ENCODE results near the gene VPREB3. TPM values are rescaled to one million over a fixed set of nuclear protein-coding genes. Genes with fewer than 3 reads are reported as not detected.

VPREB3 gene
- total RNA-seq, 1 donor from 2014 or later, result not detected

DNA sequence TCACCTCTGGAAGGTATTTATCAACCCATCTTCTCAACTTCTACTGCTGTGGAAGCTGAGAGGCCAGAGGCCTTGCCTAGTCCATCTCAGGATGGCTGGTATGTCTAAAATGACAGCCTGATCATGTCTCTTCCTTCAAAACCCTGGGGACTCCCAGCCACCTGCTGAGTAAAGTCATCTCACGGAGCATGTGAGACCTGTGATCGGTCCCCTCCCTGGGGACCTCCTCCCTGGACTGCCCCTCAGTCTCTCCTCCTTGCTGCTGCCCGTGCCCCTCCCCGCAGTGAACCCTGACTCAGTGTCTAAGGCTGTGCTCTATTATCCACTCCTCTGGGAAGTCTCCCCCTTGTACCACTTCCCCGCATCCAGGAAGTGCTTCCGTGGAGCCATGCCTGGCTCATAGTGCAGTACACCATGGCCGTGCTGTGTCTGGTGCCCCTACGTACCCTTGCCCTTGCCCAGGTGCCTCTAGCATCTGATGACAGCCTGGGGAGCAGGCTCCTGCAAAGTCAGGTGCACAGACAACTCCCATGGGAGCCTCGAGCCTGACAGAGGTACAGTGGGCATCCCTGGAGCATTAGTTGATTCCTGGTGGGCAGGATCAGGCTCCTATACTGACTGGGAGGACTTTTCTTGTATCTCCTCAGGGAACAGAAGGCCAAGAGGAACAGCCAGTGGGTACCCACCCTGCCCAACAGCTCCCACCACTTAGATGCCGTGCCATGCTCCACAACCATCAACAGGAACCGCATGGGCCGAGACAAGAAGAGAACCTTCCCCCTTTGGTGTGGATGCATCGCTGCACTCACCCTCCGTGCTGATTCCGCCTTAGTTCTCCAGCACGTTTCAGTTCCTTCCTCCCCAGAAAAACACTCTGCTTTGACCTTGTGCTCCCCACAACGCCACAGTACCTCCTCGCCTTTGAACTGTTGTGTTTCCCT is 46.3 kb upstream of the VPREB3 start:
- H3K36me3 ChIP-seq, result peaks cover 90% of the 10 kb centered on the region
- ATAC-seq, result peak in 1 of 2 donors; percentile 6
- no peaks in the 10 kb centered on the region for H3K4me1 ChIP-seq
- TF ChIP-seq, protein P1, sequence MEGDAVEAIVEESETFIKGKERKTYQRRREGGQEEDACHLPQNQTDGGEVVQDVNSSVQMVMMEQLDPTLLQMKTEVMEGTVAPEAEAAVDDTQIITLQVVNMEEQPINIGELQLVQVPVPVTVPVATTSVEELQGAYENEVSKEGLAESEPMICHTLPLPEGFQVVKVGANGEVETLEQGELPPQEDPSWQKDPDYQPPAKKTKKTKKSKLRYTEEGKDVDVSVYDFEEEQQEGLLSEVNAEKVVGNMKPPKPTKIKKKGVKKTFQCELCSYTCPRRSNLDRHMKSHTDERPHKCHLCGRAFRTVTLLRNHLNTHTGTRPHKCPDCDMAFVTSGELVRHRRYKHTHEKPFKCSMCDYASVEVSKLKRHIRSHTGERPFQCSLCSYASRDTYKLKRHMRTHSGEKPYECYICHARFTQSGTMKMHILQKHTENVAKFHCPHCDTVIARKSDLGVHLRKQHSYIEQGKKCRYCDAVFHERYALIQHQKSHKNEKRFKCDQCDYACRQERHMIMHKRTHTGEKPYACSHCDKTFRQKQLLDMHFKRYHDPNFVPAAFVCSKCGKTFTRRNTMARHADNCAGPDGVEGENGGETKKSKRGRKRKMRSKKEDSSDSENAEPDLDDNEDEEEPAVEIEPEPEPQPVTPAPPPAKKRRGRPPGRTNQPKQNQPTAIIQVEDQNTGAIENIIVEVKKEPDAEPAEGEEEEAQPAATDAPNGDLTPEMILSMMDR (IDR thresholded peaks at IDR 0.05), result no peak
- H3K27ac ChIP-seq, result no peak overlapping the region
- peak; percentile 30 for DNase-seq
- no peaks in the 10 kb centered on the region for H3K9me3 ChIP-seq
- intact Hi-C loops (cut with DNase I), result no loop called here
- H3K27me3 ChIP-seq (ENCODE audit: low read depth), result no peaks in the 10 kb centered on the region
- no peak overlapping the region for H3K4me3 ChIP-seq

- intact Hi-C loops (cut with DNase I), result no loop called here
- Histone ChIP-seq H3K27me3 (ENCODE audit: low read depth) (no peaks in the 10 kb centered on the region), H3K4me3 (no peak overlapping the region), H3K9me3 (no peaks in the 10 kb centered on the region), H3K27ac (no peak overlapping the region), H3K4me1 (no peaks in the 10 kb centered on the region), H3K36me3 (peaks cover 90% of the 10 kb centered on the region)
- TF ChIP-seq, protein P1 (IDR thresholded peaks at IDR 0.05), result no peak
- ATAC-seq (no peak), DNase-seq (peak; percentile 9)
Observed at GRCh38 chr22:23796461-23796860, 42.2 kb upstream of the VPREB3 start.

- H3K4me1 ChIP-seq, result peaks cover 19% of the 10 kb centered on the region
- H3K4me3 ChIP-seq, result no peak overlapping the region
- H3K36me3 ChIP-seq, result peaks cover 73% of the 10 kb centered on the region
- no peaks in the 10 kb centered on the region for H3K27me3 ChIP-seq (ENCODE audit: low read depth)
- H3K27ac ChIP-seq, result no peak overlapping the region
- H3K9me3 ChIP-seq, result no peaks in the 10 kb centered on the region
- intact Hi-C loops (cut with DNase I), result no loop called here
- TF ChIP-seq, protein P1 (IDR thresholded peaks at IDR 0.05), result no peak
- DNase-seq, result peak; percentile 13
- no peak for ATAC-seq
Observed at GRCh38 chr22:23793326-23793725, 39.1 kb upstream of the VPREB3 start.

DNA sequence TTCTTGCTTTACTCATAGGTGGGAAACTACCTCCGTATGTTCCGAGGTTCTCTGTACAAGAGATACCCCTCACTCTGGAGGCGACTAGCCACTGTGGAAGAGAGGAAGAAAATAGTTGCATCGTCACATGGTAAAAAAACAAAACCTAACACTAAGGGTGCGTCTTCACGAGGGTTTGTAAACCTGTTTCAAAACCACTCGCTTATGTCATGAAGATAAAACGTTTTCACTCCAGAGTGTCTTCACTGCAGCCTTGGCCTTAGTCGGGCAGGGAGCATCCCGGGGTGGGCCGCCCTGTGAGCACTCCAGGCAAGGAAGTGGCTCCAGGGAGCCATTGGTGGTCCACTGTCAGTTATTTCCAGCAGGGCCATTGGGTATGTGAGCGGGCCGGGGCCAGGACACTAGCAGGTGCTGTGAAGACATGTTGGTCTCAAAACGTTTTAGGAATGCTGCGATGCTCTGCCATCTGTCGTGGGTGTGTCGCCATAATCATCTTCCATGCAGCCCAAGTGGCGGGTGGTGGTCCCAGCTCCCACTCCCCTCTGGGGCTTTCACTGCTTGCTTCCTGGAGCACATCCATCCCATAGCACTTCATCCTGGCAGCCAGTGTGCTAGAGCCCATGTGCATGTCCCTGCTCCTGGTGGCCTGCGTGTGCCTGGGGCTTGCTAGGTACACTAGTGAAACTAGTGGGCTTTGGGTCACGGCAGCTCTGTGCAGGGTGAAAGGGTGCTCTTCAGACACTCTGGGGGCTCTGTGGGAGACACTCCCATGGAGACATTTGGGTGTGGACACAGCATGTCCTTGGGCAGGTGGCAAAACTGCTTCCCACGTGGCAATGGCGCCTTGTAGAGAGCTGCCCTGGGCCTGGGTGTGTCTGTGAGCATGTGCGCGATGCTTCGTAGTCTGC is 37.8 kb upstream of the VPREB3 start:
- no peak overlapping the region for H3K4me3 ChIP-seq
- intact Hi-C loops (cut with DNase I), result no loop called here
- ATAC-seq (no peak), DNase-seq (peak; percentile 29)
- H3K27me3 ChIP-seq (ENCODE audit: low read depth), result no peaks in the 10 kb centered on the region
- peaks cover 65% of the 10 kb centered on the region for H3K36me3 ChIP-seq
- H3K27ac ChIP-seq, result no peak overlapping the region
- H3K9me3 ChIP-seq, result no peaks in the 10 kb centered on the region
- peaks cover 28% of the 10 kb centered on the region for H3K4me1 ChIP-seq
- TF ChIP-seq, protein P1 (IDR thresholded peaks at IDR 0.05), result no peak

Measured in lower lobe of right lung (tissue), 2 donors.